GM19035 (cell line): ENCODE results near the gene NUDT19.
"Not testable (repeated sequence)": the region's sequence is repeated elsewhere in the genome, so short reads cannot be mapped to it uniquely, and the experiment has no call there.

Source experiments
- ATAC-seq: cut with Tn5 transposase; IDR thresholded peaks from one replicate; pipeline ENCODE4 v1.9.1; 2021; ENCODE audit not compliant: unreplicated experiment

The NUDT19 gene

GRCh38 chr19:32691291-32691951 is at the start of gene NUDT19:
Gene NUDT19 (plus strand): TSS chr19:32691821. CDS start chr19:32691961, 140 bp downstream.
- ATAC-seq = peak; percentile 86

- no peak for ATAC-seq
Measured at GRCh38 chr19:32642771-32643170, 48.9 kb upstream of the NUDT19 start.

DNA sequence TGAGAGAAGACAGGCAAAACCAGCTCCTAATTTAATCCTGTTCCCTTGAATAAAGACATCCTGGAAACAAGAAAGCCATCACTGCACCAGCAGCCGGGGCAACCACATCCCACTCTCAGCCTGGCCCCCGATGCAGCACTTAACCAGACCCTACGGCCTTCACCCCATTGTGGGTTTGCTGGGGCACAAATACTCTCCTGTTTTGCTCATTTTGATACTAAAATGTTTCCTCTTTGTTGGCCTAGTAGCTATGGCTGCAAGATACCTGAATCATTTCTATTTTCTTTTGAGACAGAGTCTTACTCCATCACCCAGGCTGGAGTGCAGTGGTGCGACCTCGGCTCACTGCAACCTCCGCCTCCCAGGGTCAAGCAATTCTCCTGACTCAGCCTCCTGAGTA is 45.1 kb upstream of the NUDT19 start:
- no peak for ATAC-seq

- ATAC-seq = no peak
Measured at GRCh38 chr19:32647361-32647760, 44.3 kb upstream of the NUDT19 start.

GRCh38 chr19:32649751-32650150 is 41.9 kb upstream of the NUDT19 start:
- no peak for ATAC-seq

GRCh38 chr19:32650671-32651070 is 41.0 kb upstream of the NUDT19 start:
- no peak for ATAC-seq

GRCh38 chr19:32651729-32652140 is 39.9 kb upstream of the NUDT19 start:
- no peak for ATAC-seq

GRCh38 chr19:32652331-32652730 is 39.3 kb upstream of the NUDT19 start:
- ATAC-seq = not testable (repeated sequence)

DNA sequence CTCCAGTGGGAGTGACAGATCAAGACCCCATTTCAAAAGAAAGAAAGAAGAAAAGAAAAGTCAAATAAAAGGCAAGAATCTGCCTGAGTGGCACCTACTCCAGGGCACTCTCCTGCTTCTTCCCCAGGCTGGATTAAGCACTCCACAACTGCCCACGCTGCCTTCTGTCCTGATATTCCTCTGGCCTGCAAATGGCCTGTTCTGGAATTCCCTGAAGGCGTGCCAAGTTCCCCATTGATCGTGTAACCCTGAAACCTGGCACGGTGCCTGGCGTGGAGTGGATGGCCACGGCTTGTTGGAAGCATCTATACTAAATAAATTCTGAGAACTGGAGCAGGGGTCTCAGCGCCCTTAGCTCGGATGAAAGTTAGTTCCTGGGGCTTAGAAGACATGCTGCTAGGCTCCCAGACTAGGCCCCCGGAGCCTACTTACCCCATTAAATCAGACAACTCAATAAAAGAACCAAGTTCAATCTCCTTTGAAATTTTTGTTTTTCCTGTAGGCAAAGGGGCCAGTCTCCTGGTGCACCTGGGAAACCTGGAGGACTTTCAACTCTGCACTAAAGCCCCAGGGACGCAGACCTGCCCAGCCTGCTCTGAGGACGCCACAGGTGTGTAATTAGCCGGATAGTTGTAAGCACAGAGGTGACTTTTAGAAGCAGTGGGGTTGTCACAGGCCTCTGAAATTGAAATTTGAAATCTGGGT is 38.6 kb upstream of the NUDT19 start:
- ATAC-seq = no peak

DNA sequence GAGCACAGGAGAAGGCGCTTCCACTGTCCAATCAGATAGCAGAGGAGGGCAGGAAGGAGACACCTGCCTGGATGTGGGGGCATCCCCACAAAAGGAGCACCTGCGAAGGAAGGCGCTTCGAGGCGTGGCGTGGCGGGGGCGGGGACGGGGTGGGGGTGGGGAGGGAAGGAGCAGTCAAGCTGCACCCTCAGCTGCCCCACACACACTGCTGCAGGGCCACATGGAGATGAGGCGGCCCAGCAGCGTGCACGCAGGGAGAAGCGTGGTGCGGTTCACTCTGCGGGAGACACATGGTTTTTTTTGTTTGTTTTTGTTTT is 38.1 kb upstream of the NUDT19 start:
- ATAC-seq = no peak

DNA sequence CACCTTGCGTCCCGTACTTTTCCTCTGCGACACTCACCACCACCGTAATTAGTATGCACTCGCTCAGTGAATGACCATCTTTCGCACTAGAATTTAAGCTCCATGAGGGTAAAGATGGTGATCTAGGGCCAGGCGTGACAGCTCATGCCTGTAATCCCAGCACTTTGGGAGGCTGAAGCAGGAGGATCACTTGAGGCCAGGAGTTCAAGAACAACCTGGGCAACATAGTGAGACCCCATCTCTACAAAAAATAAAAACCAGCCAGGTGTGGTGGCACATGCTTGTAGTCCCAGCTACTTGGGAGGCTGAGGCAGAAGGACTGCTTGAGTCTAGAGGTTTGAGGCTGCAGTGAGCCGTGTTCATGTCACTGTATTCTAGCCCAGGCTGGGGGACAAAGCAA is 35.2 kb upstream of the NUDT19 start:
- not testable (repeated sequence) for ATAC-seq

DNA sequence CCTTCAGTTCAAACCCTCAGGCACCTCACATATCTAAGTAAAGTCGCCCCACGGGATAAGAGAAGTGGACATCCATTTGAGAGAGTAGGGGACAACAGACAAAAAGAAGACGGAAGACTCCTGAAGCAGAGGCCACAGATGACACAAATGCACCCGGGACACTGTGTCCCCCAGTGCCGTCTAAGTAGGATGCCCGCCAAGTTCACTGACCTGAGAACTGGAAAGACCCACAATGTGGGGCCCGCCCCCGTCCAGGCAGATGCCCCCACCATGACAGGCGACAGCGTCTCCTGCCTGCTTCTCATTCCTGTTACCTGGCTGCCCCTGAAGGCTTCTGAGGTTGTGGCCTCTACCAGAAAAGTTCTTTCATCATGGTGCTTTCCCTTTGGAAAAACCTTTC is 33.5 kb upstream of the NUDT19 start:
- ATAC-seq = no peak

GRCh38 chr19:32658527-32658926 is 33.1 kb upstream of the NUDT19 start:
- no peak for ATAC-seq

DNA sequence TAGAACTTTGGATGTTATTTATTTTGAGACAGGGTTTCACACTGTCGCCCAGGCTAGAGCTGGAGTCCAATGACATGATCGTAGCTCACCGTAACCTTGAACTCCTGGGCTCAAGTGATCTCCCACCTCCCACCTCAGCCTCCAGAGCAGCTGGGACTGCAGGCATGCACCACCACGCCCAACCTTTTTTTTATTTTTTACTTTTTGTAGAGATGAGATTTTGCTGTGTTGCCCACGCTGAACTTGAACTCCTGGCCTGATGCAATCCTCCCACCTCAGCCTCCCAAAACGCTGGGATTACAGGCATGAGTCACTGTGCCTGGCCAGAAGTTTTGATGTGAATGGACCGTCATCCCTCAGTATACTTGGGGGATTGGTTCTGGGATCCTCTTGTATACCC is 30.3 kb upstream of the NUDT19 start:
- ATAC-seq = no peak

DNA sequence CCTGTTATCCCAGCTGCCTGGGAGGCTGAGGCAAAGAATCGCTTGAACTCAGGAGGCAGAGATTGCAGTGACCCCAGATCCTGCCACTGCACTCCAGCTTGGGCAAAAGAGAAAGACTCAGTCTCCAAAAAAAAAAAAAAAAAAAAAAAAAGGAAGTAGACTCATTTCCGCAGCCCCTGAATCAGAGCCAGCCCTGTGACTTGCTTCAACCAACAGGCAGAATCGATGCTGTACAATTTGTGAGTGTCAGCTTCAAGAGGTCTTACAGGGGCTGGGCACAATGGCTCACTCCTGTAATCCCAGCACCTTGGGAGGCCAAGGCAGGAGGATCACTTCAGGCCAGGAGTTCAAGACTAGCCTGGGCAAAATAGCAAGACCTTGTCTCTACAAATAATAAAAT is 29.4 kb upstream of the NUDT19 start:
- ATAC-seq = no peak

DNA sequence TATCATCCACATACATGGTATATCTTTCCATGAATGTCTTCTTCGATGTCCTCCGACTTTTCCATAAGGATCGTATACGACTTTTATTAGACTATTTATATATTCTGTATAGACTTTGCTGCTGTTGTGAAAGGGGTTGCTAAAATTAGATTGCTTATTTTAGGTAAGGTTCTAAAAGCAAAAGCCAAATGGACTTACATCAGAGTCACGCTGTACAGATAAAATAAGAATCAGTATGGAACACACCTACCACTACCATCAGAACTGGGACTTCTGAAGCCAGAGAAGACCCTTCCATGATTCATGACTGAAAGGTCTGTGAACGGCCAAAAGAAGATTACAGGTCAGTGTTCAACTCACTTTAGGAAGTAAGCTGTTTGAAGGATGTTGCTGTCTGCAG is 25.5 kb upstream of the NUDT19 start:
- no peak for ATAC-seq

GRCh38 chr19:32669310-32669709 is 22.3 kb upstream of the NUDT19 start:
- ATAC-seq = no peak

GRCh38 chr19:32671883-32672593 is 19.6 kb upstream of the NUDT19 start:
- no peak for ATAC-seq

- ATAC-seq = no peak
Measured at GRCh38 chr19:32672841-32673240, 18.8 kb upstream of the NUDT19 start.

GRCh38 chr19:32673573-32673972 is 18.0 kb upstream of the NUDT19 start:
- no peak for ATAC-seq

GRCh38 chr19:32674153-32674930 is 17.3 kb upstream of the NUDT19 start:
- ATAC-seq = no peak
